Prostate gland (tissue), 2 donors: ENCODE measurements around the gene PAFAH1B1.

Source experiments
- CTCF ChIP-seq, 4 experiments: fragments of 200-600 bp in 2 of 4; fragments of 450-650 bp in 2 of 4; sonication (generic) in 2 of 4; IDR thresholded peaks; 1 replicate in 3 of 4; 2 replicates in 1 of 4; pipeline ENCODE4 v1.5.1; 2016 to 2019; ENCODE audit warnings: antibody characterized with exemption in 4 of 4, mild to moderate bottlenecking in 2 of 4, moderate library complexity in 2 of 4
- POLR2A ChIP-seq: fragments of 450-650 bp; IDR thresholded peaks from one replicate; pipeline ENCODE4 v1.6.1; 2016; ENCODE audit warnings: antibody characterized with exemption, mild to moderate bottlenecking
- POLR2AphosphoS5 ChIP-seq: sonication (generic); formaldehyde crosslinking; IDR thresholded peaks from one replicate; pipeline ENCODE4 v1.6.1; 2017; ENCODE audit warnings: antibody characterized with exemption

DNA sequence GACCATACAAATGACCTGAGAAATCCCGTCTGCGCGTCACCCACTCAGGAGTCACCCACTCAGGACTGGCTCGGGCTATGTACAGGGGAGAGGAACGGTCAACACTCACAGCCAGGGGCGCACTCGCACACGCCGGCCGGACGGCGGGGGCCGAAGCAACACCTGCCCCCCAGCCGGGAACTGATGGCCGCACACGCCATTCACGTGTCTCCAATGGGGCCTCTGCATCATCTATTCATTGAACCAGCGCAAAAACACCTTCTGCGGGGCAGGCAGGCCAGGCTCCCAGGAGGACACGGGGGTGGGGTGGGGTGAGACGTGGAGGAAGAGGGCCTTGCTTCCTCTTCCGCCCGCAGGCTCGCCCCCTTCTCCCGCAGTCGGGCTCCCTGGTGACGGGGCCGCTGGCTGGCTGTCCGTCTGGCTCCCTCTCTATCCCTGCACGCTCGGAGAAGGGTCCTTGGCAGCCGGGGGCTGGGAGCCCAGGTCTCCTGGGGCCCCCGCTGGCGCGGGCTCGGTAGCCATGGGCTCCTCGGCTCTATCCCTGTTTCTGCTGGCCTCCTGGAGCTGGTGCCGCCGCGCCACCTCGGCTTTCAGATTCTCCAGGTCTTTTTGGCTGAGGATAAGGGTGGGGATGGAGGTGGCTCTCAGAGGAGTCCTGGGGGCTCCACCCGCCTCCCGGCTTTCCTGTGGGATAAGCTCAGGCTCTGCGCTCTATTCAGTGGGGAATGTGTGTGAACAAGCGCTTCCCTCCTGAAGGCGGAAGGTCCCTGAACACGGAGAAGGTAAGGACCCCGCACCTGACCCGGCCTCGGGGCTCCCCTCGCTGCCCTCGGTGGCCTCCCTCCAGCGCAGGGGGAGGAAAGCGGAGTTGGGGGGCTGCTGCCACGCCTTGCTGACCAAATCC, 97.0 kb downstream of the PAFAH1B1 start:
- TF ChIP-seq CTCF (IDR thresholded peaks at IDR 0.05) (no peak), POLR2A (no peak), POLR2AphosphoS5 (no peak)
